Mesodermal cell (in vitro differentiated cells): ENCODE measurements around the gene AQP10.
"Not testable (repeated sequence)": the region's sequence is repeated elsewhere in the genome, so short reads cannot be mapped to it uniquely, and the experiment has no call there.

Experiments used
- H3K27ac ChIP-seq: 2 replicates; pipeline ENCODE4 v1.7.0; 2013; ENCODE audit warnings: mild to moderate bottlenecking, low read depth, low read length, moderate library complexity; ENCODE audit not compliant: severe bottlenecking
- H3K36me3 ChIP-seq: 2 replicates; pipeline ENCODE4 v1.7.1; 2013; ENCODE audit warnings: mild to moderate bottlenecking, low read length, moderate library complexity; ENCODE audit not compliant: control insufficient read depth, insufficient read depth
- H3K4me1 ChIP-seq: one replicate; pipeline ENCODE4 v1.7.1; 2013; ENCODE audit warnings: mild to moderate bottlenecking, low read length; ENCODE audit not compliant: insufficient read depth, control insufficient read depth, poor library complexity, severe bottlenecking
- H3K4me3 ChIP-seq: 2 replicates; pipeline ENCODE4 v1.7.0; 2013; ENCODE audit warnings: low read length, control low read depth, mild to moderate bottlenecking; ENCODE audit not compliant: insufficient read depth, poor library complexity, severe bottlenecking; ENCODE audit errors: extremely low read depth
- H3K9me3 ChIP-seq: 2 replicates; pipeline ENCODE4 v1.7.1; 2013; ENCODE audit warnings: mild to moderate bottlenecking, low read length, moderate library complexity; ENCODE audit not compliant: control insufficient read depth
- WGBS, 2 experiments: methylation state at CpG; one replicate each; pipeline ENCODE4 v1.1.5; 2013; ENCODE audit warnings: missing lambda C conversion rate in 2 of 2; ENCODE audit not compliant: insufficient coverage in 2 of 2; 5-methylcytosine and 5-hydroxymethylcytosine counted together

Gene AQP10

GRCh38 chr1:154304664-154305337 lies 16.1 kb upstream of the AQP10 start:
- H3K4me3 ChIP-seq, result no peak overlapping the region
- H3K9me3 ChIP-seq, result peaks cover 4% of the 10 kb centered on the region
- 90 to 91% methylated on average over 6 to 9 of the region's 9 CpGs for WGBS, 2 experiments

GRCh38 chr1:154306151-154306550 lies 14.7 kb upstream of the AQP10 start:
- no peak overlapping the region for H3K27ac ChIP-seq
- no peaks in the 10 kb centered on the region for H3K36me3 ChIP-seq
- no peak overlapping the region for H3K4me3 ChIP-seq
- H3K4me1 ChIP-seq, result no peaks in the 10 kb centered on the region
- H3K9me3 ChIP-seq, result peaks cover 4% of the 10 kb centered on the region
- whole genome bisulfite sequencing, 2 experiments, result 83 to 100% methylated on average over 1 to 2 of the region's 3 CpGs

More at GRCh38 chr1:154304664-154305337, 16.1 kb upstream of the AQP10 start:
- no peaks in the 10 kb centered on the region for H3K4me1 ChIP-seq
- no peak overlapping the region for H3K27ac ChIP-seq
- H3K36me3 ChIP-seq, result no peaks in the 10 kb centered on the region

- H3K4me1 ChIP-seq, H3K4me3 ChIP-seq, H3K36me3 ChIP-seq, H3K27ac ChIP-seq, H3K9me3 ChIP-seq: not testable (repeated sequence)
- WGBS, 2 experiments, result 70 to 83% methylated on average over 4 of the region's 4 CpGs
Measured at GRCh38 chr1:154307670-154308270, 13.1 kb upstream of the AQP10 start.

GRCh38 chr1:154309136-154309535 lies 11.8 kb upstream of the AQP10 start:
- not testable (repeated sequence) for H3K9me3 ChIP-seq, H3K27ac ChIP-seq, H3K36me3 ChIP-seq, H3K4me3 ChIP-seq, H3K4me1 ChIP-seq
- 85 to 91% methylated on average over 5 to 6 of the region's 7 CpGs for WGBS, 2 experiments

DNA sequence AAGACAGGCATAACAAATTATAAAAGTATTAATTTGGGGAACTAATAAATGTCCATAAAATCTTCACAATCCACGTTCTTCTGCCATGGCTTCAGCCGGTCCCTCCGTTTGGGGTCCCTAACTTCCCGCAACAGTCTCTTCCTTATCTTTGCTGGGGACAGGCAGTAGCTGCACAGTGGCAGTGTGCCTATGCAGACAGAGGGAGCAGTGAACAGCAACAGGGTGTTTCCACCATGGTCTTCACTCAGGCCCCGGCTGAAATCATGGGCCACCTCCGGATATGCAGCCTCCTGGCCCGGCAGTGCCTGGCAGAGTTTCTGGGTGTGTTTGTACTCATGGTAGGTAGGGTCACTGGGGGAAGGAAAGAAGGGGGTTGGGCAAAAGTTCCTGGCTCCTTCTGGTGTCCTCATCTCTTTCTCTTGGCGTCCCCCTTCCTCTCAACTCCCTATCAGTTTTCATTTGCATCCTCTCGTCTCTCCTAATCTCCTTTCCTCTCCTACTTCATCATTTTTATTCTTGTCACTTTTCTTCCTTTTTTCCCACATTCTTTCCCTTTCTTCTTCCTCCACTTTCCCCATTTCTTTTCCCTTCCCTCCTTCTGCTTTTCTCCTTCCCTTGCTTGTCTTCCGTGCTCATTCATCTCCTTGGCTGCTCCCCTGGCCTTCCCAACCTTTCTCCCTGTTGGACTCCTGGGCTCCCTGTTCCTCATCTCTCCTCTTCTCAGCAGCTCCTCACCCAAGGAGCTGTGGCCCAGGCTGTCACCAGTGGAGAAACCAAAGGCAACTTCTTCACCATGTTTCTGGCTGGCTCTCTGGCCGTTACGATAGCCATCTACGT lies 8.4 kb upstream of the AQP10 start:
- H3K4me1 ChIP-seq, H3K27ac ChIP-seq, H3K36me3 ChIP-seq, H3K4me3 ChIP-seq: not testable (repeated sequence)
- WGBS, 2 experiments, result 87% methylated on average over 6 to 7 of the region's 13 CpGs
- peaks cover 18% of the 10 kb centered on the region for H3K9me3 ChIP-seq

DNA sequence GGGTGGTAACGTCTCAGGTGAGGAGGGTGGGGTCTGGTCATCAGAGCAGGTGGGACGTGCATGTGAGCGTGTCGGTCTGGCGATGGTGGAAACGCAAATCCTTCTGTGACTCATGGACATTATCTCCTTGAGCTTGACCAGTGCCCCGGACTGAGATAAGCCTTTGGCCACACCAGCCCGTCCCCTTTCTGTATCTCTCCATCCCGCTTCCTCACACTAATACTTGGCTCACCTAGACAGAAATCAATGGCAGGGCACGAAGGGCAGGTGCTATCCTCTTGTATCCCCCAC lies 7.9 kb upstream of the AQP10 start:
- H3K36me3 ChIP-seq, result no peaks in the 10 kb centered on the region
- no peak overlapping the region for H3K27ac ChIP-seq
- H3K9me3 ChIP-seq, result peaks cover 23% of the 10 kb centered on the region
- WGBS, 2 experiments, result 88 to 90% methylated on average over 10 of the region's 10 CpGs
- no peaks in the 10 kb centered on the region for H3K4me1 ChIP-seq
- H3K4me3 ChIP-seq, result no peak overlapping the region

- not testable (repeated sequence) for H3K27ac ChIP-seq, H3K36me3 ChIP-seq, H3K4me1 ChIP-seq, H3K4me3 ChIP-seq
- WGBS, 2 experiments, result 75% methylated on average over 1 of the region's 3 CpGs; no CpG with 5 or more reads in 1 of the 2 experiments
- H3K9me3 ChIP-seq, result peaks cover 19% of the 10 kb centered on the region
Measured at GRCh38 chr1:154314226-154314625, 6.7 kb upstream of the AQP10 start.

DNA sequence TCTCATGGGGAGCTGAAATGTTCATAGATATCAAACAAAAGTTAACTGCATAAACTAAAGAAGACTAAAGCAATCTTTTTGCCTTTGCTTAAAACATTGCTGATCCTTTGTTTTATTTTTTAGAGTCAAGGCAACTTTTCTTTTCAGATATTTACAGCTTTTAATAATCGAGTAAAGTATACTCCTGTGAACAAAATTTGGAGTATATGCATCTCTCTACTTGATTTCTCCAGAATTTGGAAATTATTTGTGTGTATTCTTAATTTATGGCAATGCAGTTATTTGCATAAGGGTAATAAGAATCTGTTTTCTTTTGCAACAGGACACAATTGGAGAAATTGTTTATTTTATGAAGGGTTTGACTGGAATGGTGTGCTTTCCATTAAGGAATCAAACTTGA lies 4.2 kb upstream of the AQP10 start:
- Histone ChIP-seq H3K27ac (no peak overlapping the region), H3K9me3 (peaks cover 19% of the 10 kb centered on the region), H3K4me1 (no peaks in the 10 kb centered on the region), H3K4me3 (no peak overlapping the region), H3K36me3 (no peaks in the 10 kb centered on the region)
- WGBS, 2 experiments, result no CpG with 5 or more reads among the region's 1 CpG

GRCh38 chr1:154318386-154318785 lies 2.5 kb upstream of the AQP10 start:
- H3K4me1 ChIP-seq, result no peaks in the 10 kb centered on the region
- H3K9me3 ChIP-seq, result peaks cover 19% of the 10 kb centered on the region
- no peaks in the 10 kb centered on the region for H3K36me3 ChIP-seq
- no peak overlapping the region for H3K4me3 ChIP-seq
- no peak overlapping the region for H3K27ac ChIP-seq
- WGBS, 2 experiments, result 92 to 94% methylated on average over 2 to 4 of the region's 4 CpGs

DNA sequence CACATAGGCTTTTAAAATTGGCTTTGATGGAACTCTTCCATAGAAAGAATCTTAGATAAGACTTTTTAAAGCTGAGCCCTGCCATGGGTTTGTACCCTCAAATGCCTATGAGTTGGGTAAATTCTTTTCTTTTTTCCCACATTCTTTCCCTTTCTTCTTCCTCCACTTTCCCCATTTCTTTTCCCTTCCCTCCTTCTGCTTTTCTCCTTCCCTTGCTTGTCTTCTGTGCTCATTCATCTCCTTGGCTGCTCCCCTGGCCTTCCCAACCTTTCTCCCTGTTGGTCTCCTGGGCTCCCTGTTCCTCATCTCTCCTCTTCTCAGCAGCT lies 679 bp downstream of the AQP10 start:
- not testable (repeated sequence) for H3K4me3 ChIP-seq, H3K4me1 ChIP-seq, H3K36me3 ChIP-seq, H3K27ac ChIP-seq
- peaks cover 13% of the 10 kb centered on the region for H3K9me3 ChIP-seq

DNA sequence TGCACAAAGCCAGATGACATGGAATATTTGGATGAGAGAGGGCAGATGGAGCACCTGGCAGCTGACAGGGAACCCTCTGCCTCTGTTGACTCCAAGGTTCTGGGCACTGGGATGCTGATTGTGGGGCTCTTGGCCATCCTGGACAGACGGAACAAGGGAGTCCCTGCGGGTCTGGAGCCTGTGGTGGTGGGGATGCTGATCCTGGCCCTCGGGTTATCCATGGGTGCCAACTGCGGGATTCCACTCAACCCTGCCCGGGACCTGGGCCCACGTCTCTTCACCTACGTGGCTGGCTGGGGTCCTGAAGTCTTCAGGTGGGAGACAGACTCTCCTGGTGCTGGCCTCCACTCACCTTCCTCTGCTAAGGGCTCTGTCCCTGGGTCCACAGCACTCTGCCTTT lies 2.6 kb downstream of the AQP10 start:
- no peak overlapping the region for H3K4me3 ChIP-seq
- WGBS, 2 experiments, result 84 to 92% methylated on average over 7 of the region's 7 CpGs
- peaks cover 16% of the 10 kb centered on the region for H3K4me1 ChIP-seq
- H3K36me3 ChIP-seq, result no peaks in the 10 kb centered on the region
- no peak overlapping the region for H3K27ac ChIP-seq
- no peaks in the 10 kb centered on the region for H3K9me3 ChIP-seq
